Panc1 (cell line): Measurements from ENCODE around the gene SCD. TPM values are rescaled to one million over a fixed set of nuclear protein-coding genes. Genes with fewer than 3 reads are reported as not detected.

Source experiments
- ATAC-seq: fragments of 200-7000 bp; cut with Tn5 transposase; 2 replicates; pipeline ENCODE4 v1.9.1; 2020; ENCODE audit warnings: mild to moderate bottlenecking, moderate library complexity
- BruUV-seq: library from RNA; stranded (reverse); fragments of 400-500 nt; replicated peaks from 2 replicates; lab custom pipeline; 2021; lab: Mats Ljungman, UMichigan
- CTCF ChIA-PET: fragments of 300-600 bp; sonication (Branson Sonifier 250); formaldehyde crosslinking; loops from one replicate; lab custom pipeline; 2022; ENCODE audit warnings: antibody characterized with exemption; lab: Charles Lee
- POLR2A ChIA-PET: fragments of 300-600 bp; sonication (Branson Sonifier 250); formaldehyde crosslinking; loops from one replicate; lab custom pipeline; 2022; ENCODE audit warnings: antibody characterized with exemption; lab: Charles Lee
- DNase-seq: peaks from one replicate; pipeline ENCODE4 v3.0.0-alpha.2; 2010; ENCODE audit warnings: low read depth, low spot score
- H3K27ac ChIP-seq: 2 replicates; pipeline ENCODE4 v1.5.1; 2011; ENCODE audit warnings: mild to moderate bottlenecking, low read length, inconsistent platforms
- H3K27me3 ChIP-seq: fragments of 200-500 bp; sonication (Bioruptor generic); 2 replicates; pipeline ENCODE4 v1.6.0; 2014; ENCODE audit warnings: low read length, inconsistent platforms; ENCODE audit not compliant: control insufficient read depth, insufficient read depth
- H3K36me3 ChIP-seq: fragments of 200-500 bp; sonication (Bioruptor generic); 2 replicates; pipeline ENCODE4 v1.5.1; 2014; ENCODE audit warnings: inconsistent platforms, mild to moderate bottlenecking, low read length, moderate library complexity; ENCODE audit not compliant: control insufficient read depth, insufficient read depth
- H3K4me1 ChIP-seq: 2 replicates; pipeline ENCODE4 v1.5.1; 2011; ENCODE audit warnings: inconsistent platforms, mild to moderate bottlenecking, low read length, moderate library complexity; ENCODE audit not compliant: control insufficient read depth, insufficient read depth
- H3K4me3 ChIP-seq, 2 experiments: 2 replicates each; pipeline ENCODE4 v1.5.1; 2011 to 2012; ENCODE audit warnings: low read depth in 2 of 2, low read length in 2 of 2, mild to moderate bottlenecking in 2 of 2, inconsistent platforms in 1 of 2, moderate library complexity in 1 of 2
- H3K9me3 ChIP-seq: fragments of 200-500 bp; sonication (Bioruptor generic); 2 replicates; pipeline ENCODE4 v1.5.1; 2014; ENCODE audit warnings: low read depth, mild to moderate bottlenecking, inconsistent platforms, low read length, moderate library complexity; ENCODE audit not compliant: control insufficient read depth, insufficient read depth
- POLR2AphosphoS5 ChIP-seq: IDR thresholded peaks from 2 replicates; pipeline ENCODE4 v1.6.1; 2012; ENCODE audit warnings: mild to moderate bottlenecking, low read depth, low read length, moderate library complexity
- SIN3A ChIP-seq: IDR thresholded peaks from 2 replicates; pipeline ENCODE4 v1.6.1; 2012; ENCODE audit warnings: low read depth, mild to moderate bottlenecking, low read length, moderate library complexity, borderline replicate concordance; ENCODE audit not compliant: insufficient read depth
- TCF7L2 ChIP-seq: IDR thresholded peaks from 2 replicates; pipeline ENCODE4 v1.6.1; 2011; ENCODE audit warnings: mild to moderate bottlenecking, low read depth, low read length, inconsistent platforms
- in situ Hi-C: cut with HindIII; loops from 2 replicates; pipeline ENCODE4 v1.10.0; 2016; ENCODE audit warnings: low sequenced_read_pairs, low pct_unique_long_range_greater_than_20kb
- intact Hi-C: fragments of 100-400 bp; cut with micrococcal nuclease; formaldehyde crosslinking; loops from one replicate; pipeline ENCODE4 v1.10.0; 2022; ENCODE audit not compliant: unreplicated experiment
- total RNA-seq: library from RNA; stranded (reverse); gene quantifications from one replicate; pipeline ENCODE4 v1.2.1, GENCODE V29; 2021; ENCODE audit not compliant: unreplicated experiment
- TF ChIP-seq, protein P1 (sequence below): fragments of 450-650 bp; IDR thresholded peaks from 2 replicates; pipeline ENCODE4 v1.5.1; 2017; ENCODE audit warnings: mild to moderate bottlenecking
- TF ChIP-seq, protein P2 (sequence below), 2 experiments: IDR thresholded peaks; 2 replicates each; pipeline ENCODE4 v1.6.1; 2011 to 2012; ENCODE audit warnings: low read depth in 2 of 2, control low read depth in 1 of 2, low read length in 1 of 2, mild to moderate bottlenecking in 1 of 2, moderate library complexity in 1 of 2; ENCODE audit not compliant: insufficient read depth in 1 of 2

SCD gene
- total RNA-seq, 1 experiment from 2014 or later = 1,345 TPM

DNA sequence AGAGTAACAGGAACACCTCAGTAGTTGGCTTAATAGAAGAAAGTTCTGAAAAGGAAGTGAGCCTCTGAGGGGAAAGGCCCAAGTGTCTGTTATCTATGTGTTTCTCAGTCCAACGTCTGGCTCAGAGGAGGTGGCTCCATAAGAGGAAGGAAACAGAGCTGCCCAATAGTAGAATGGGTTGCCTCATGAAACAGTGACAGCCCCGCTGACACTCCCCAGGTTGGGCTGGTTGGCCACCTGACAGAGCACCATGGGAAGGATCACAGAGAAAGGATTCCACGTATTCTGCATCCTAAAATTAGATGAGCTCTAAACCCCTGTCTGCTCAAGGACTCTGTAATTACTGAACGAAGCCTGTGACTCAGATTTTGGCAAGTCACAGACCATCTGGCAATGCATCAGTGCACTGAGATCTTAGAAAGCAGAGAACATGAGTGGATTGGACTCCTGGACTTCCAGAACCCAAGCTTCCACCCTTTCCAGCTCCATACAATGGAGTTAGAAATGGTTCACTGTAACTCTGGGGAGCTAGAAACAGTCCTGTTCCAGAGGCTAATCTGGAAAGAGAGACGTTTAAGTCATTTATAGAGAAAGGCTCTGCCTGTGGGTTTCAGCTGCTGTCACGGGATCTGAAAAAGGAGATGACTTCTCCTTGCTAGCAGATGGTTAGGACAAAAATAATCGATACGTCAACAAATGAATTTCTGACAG lies 19.9 kb upstream of the SCD start:
- H3K9me3 ChIP-seq = no peaks in the 10 kb centered on the region
- TF ChIP-seq, protein P1, sequence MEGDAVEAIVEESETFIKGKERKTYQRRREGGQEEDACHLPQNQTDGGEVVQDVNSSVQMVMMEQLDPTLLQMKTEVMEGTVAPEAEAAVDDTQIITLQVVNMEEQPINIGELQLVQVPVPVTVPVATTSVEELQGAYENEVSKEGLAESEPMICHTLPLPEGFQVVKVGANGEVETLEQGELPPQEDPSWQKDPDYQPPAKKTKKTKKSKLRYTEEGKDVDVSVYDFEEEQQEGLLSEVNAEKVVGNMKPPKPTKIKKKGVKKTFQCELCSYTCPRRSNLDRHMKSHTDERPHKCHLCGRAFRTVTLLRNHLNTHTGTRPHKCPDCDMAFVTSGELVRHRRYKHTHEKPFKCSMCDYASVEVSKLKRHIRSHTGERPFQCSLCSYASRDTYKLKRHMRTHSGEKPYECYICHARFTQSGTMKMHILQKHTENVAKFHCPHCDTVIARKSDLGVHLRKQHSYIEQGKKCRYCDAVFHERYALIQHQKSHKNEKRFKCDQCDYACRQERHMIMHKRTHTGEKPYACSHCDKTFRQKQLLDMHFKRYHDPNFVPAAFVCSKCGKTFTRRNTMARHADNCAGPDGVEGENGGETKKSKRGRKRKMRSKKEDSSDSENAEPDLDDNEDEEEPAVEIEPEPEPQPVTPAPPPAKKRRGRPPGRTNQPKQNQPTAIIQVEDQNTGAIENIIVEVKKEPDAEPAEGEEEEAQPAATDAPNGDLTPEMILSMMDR = no peak
- TF ChIP-seq TCF7L2 (no peak), SIN3A (no peak), POLR2AphosphoS5 (no peak)
- TF ChIP-seq, protein P2, sequence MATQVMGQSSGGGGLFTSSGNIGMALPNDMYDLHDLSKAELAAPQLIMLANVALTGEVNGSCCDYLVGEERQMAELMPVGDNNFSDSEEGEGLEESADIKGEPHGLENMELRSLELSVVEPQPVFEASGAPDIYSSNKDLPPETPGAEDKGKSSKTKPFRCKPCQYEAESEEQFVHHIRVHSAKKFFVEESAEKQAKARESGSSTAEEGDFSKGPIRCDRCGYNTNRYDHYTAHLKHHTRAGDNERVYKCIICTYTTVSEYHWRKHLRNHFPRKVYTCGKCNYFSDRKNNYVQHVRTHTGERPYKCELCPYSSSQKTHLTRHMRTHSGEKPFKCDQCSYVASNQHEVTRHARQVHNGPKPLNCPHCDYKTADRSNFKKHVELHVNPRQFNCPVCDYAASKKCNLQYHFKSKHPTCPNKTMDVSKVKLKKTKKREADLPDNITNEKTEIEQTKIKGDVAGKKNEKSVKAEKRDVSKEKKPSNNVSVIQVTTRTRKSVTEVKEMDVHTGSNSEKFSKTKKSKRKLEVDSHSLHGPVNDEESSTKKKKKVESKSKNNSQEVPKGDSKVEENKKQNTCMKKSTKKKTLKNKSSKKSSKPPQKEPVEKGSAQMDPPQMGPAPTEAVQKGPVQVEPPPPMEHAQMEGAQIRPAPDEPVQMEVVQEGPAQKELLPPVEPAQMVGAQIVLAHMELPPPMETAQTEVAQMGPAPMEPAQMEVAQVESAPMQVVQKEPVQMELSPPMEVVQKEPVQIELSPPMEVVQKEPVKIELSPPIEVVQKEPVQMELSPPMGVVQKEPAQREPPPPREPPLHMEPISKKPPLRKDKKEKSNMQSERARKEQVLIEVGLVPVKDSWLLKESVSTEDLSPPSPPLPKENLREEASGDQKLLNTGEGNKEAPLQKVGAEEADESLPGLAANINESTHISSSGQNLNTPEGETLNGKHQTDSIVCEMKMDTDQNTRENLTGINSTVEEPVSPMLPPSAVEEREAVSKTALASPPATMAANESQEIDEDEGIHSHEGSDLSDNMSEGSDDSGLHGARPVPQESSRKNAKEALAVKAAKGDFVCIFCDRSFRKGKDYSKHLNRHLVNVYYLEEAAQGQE (IDR thresholded peaks at IDR 0.05; ENCODE audit: insufficient read depth in 1 of 2, low read depth in 2 of 2, low read length in 1 of 2) = no peak
- ChIA-PET POLR2A (no interaction called here), CTCF (interaction anchor here (1.1 kb wide), 1 partner anchor 16 kb away, joined by 4 read pairs; no protein-coding TSS in a partner anchor)
- H3K4me3 ChIP-seq = no peak overlapping the region
- no peak for ATAC-seq
- no peak for DNase-seq
- BruUV-seq = no TSS peak
- H3K27ac ChIP-seq = no peak overlapping the region
- H3K27me3 ChIP-seq = peaks cover 8% of the 10 kb centered on the region
- H3K4me1 ChIP-seq = no peaks in the 10 kb centered on the region
- H3K36me3 ChIP-seq = no peaks in the 10 kb centered on the region
- intact Hi-C loops = no loop called here
- in situ Hi-C loops = no loop called here

DNA sequence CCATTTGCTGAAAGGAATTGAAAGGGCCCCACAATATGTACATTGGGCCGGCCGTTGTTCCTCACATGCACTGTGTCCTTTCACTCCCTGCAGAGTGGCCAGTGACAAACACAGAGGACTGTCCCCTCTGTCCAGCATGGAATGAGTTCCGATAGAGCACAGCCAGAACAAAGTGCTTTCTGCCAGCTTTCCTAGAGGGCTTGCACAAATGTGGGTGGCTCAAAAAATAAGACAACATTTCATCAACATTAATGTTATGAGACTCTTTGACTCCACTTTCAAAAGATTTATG lies 19.4 kb upstream of the SCD start:
- no peaks in the 10 kb centered on the region for H3K36me3 ChIP-seq
- POLR2A ChIA-PET = interaction anchor here (0.5 kb wide), 1 partner anchor 437 kb away, joined by 3 read pairs; no protein-coding TSS in a partner anchor
- ATAC-seq = no peak
- peaks cover 8% of the 10 kb centered on the region for H3K27me3 ChIP-seq
- CTCF ChIA-PET = interaction anchor here (1.1 kb wide), 1 partner anchor 15 kb away, joined by 4 read pairs; no protein-coding TSS in a partner anchor
- TF ChIP-seq, protein P2 (IDR thresholded peaks at IDR 0.05; ENCODE audit: insufficient read depth in 1 of 2, low read depth in 2 of 2, low read length in 1 of 2) = no peak
- TF ChIP-seq SIN3A (no peak), TCF7L2 (no peak), POLR2AphosphoS5 (no peak)
- TF ChIP-seq, protein P1 = no peak
- no peaks in the 10 kb centered on the region for H3K4me1 ChIP-seq
- no peak for DNase-seq
- intact Hi-C loops = no loop called here
- BruUV-seq = no TSS peak
- no peak overlapping the region for H3K4me3 ChIP-seq
- in situ Hi-C loops = no loop called here
- H3K27ac ChIP-seq = no peak overlapping the region
- no peaks in the 10 kb centered on the region for H3K9me3 ChIP-seq
